ENCODE data around the gene ACIN1. TPM values are rescaled to one million over a fixed set of nuclear protein-coding genes. Genes with fewer than 3 reads are reported as not detected.

ACIN1 gene
- total RNA-seq, 2 experiments from 2014 or later, result 132 to 139 TPM

DNA sequence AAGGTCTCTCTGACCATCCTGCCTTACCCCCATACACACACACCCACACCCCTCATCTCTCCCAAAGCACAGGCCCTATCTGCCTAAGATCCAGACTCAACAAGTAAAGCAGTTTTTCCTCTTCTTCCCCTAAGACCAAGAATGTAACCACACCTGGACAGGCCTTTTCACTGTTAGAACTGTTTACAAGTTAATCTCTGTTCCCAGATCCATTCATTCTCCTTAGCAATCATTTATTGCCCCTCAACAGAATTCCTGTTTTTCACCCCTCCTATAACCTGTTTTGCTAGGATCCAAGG, 11.8 kb upstream of the ACIN1 start:
- POLR2A ChIA-PET, result interaction anchor here (1.7 kb wide), 1 partner anchor 12 kb away, joined by 3 read pairs; the partner anchor contains the start of genes ACIN1 and C14orf119
- no peak overlapping the region for H3K27ac Mint-ChIP-seq
- no peaks in the 10 kb centered on the region for H3K4me1 Mint-ChIP-seq (ENCODE audit: low read depth)
- no peak overlapping the region for H3K4me3 Mint-ChIP-seq
- DNase-seq (no peak), ATAC-seq (no peak)
- CTCF ChIA-PET, result interaction anchor here (1.0 to 1.7 kb wide), 3 partner anchors 9 to 38 kb away, joined by 3 to 6 read pairs (median 3); no protein-coding TSS in a partner anchor
- TF ChIP-seq, protein P1, sequence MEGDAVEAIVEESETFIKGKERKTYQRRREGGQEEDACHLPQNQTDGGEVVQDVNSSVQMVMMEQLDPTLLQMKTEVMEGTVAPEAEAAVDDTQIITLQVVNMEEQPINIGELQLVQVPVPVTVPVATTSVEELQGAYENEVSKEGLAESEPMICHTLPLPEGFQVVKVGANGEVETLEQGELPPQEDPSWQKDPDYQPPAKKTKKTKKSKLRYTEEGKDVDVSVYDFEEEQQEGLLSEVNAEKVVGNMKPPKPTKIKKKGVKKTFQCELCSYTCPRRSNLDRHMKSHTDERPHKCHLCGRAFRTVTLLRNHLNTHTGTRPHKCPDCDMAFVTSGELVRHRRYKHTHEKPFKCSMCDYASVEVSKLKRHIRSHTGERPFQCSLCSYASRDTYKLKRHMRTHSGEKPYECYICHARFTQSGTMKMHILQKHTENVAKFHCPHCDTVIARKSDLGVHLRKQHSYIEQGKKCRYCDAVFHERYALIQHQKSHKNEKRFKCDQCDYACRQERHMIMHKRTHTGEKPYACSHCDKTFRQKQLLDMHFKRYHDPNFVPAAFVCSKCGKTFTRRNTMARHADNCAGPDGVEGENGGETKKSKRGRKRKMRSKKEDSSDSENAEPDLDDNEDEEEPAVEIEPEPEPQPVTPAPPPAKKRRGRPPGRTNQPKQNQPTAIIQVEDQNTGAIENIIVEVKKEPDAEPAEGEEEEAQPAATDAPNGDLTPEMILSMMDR (IDR thresholded peaks at IDR 0.05), result no peak
- H3K27me3 Mint-ChIP-seq, result no peaks in the 10 kb centered on the region
- intact Hi-C loops (cut with micrococcal nuclease), result no loop called here
- no peaks in the 10 kb centered on the region for H3K9me3 Mint-ChIP-seq
- H3K36me3 Mint-ChIP-seq (ENCODE audit: low read depth), result no peaks in the 10 kb centered on the region

DNA sequence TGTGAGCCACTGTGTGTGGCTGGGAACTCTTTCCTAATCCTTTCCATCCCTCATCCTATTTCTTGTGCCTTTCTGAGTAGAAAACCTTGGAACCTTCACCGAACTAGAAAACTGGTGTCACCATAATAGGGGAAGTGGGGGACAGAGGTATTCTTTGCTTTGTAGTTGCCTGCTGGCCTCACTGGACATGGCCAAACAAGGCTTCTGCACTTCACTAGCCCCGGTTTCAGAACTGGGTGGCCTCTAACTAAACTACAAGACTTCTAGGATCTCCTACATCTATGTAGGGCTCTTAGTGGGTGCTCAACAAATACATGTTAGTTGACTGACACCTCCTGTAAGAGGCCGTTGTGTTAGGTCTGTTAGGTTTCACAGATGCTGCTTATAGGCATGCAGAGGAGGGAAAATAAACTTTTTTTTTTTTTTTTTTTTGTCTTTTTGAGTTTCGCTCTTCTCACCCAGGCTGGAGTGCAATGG, 10.4 kb upstream of the ACIN1 start:
- TF ChIP-seq, protein P1 (IDR thresholded peaks at IDR 0.05), result no peak
- Mint-ChIP-seq H3K9me3 (no peaks in the 10 kb centered on the region), H3K4me1 (ENCODE audit: low read depth) (no peaks in the 10 kb centered on the region), H3K27ac (no peak overlapping the region), H3K27me3 (no peaks in the 10 kb centered on the region), H3K4me3 (no peak overlapping the region), H3K36me3 (ENCODE audit: low read depth) (no peaks in the 10 kb centered on the region)
- CTCF ChIA-PET, result interaction anchor here (1.0 kb wide), 1 partner anchor 37 kb away, joined by 3 read pairs; no protein-coding TSS in a partner anchor
- POLR2A ChIA-PET, result no interaction called here
- intact Hi-C loops (cut with micrococcal nuclease), result no loop called here
- no peak for DNase-seq
- ATAC-seq, result no peak

DNA sequence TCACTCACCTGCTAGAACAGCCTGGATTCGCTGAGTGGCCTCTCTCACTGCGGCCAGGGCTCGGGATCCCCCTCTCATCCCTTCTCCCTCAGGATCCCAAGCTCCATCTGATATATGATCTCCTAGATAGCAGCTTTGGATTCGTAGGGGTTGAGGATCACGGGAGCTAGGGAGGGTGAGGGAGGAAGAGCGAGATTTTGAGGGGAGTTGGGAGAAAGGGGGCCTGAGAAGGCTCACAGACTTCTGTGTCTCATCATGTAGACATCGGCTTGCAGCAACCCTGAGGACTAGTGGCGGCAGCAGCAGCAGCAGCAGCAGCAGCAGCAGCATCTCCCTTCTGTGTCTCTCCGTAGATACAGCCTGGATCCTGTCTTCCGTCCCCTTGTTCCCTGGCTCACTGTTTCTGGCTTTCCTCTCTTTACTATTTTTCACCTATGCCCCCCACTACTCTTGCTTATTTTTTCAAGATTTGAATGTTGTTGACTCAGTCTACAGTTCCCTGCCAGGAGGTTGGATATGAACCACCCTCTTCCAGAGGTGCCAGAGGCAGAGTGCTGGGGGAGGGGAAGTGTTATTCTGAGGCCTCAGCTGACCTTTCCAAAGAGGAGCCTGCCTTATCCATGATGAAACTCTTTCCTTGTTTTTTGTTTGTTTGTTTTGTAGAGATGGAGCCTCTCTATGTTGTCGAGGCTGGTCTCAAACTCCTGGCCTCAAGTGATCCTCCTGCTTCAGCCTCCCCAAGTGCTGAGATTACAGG, 9.8 kb upstream of the ACIN1 start, which contains the start of gene CIROP:
Gene CIROP, minus strand, starts transcription at position 399 of the 757 bp plus-strand sequence. Its CDS starts 69 bp downstream, at position 330.
- no peaks in the 10 kb centered on the region for H3K4me1 Mint-ChIP-seq (ENCODE audit: low read depth)
- H3K4me3 Mint-ChIP-seq, result no peak within 1 kb of the TSS
- CTCF ChIA-PET, result interaction anchor here (1.0 to 6.5 kb wide), 2 partner anchors 16 to 36 kb away, joined by 3 to 32 read pairs; no protein-coding TSS in a partner anchor
- no peaks in the 10 kb centered on the region for H3K9me3 Mint-ChIP-seq
- POLR2A ChIA-PET, result interaction anchor here (0.7 kb wide), 1 partner anchor 214 kb away, joined by 4 read pairs; no protein-coding TSS in a partner anchor
- intact Hi-C loops (cut with micrococcal nuclease), result no loop called here
- DNase-seq, result no peak
- no peak for ATAC-seq
- no peaks in the 10 kb centered on the region for H3K27me3 Mint-ChIP-seq
- H3K27ac Mint-ChIP-seq, result no peak within 1 kb of the TSS
- no peaks in the 10 kb centered on the region for H3K36me3 Mint-ChIP-seq (ENCODE audit: low read depth)
- TF ChIP-seq, protein P1 (IDR thresholded peaks at IDR 0.05), result no peak

DNA sequence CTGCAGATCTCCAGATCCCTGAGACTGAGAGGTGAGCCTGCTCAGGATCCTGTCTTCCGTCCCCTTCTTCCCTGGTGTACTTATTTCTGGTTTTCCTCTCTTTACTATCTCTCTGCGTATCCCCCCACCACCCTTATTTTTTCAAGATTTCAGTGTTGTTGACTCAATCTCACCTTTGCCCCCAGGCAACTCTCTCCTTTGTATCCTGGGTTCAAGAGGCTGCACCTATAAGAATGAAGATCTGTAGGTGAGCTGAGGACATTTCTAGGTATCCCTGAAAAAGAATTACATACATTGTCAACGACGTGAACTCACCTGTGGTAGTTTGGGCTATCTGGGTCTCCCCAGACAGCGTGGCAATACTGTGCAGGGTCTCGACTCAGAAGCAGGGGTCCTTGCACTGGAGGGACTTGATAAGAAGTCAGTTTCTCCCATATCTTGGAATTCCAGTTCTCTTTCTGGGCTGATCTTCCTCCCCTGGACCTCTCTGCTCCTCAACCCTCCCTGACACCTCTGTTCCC, 9.2 kb upstream of the ACIN1 start:
- POLR2A ChIA-PET, result interaction anchor here (0.7 kb wide), 1 partner anchor 215 kb away, joined by 4 read pairs; no protein-coding TSS in a partner anchor
- Mint-ChIP-seq H3K27me3 (no peaks in the 10 kb centered on the region), H3K27ac (no peak overlapping the region), H3K9me3 (no peaks in the 10 kb centered on the region), H3K4me3 (no peak overlapping the region), H3K36me3 (ENCODE audit: low read depth) (peaks cover 2% of the 10 kb centered on the region), H3K4me1 (ENCODE audit: low read depth) (no peaks in the 10 kb centered on the region)
- CTCF ChIA-PET, result interaction anchor here (6.5 kb wide), 1 partner anchor 17 kb away, joined by 32 read pairs; no protein-coding TSS in a partner anchor
- intact Hi-C loops (cut with micrococcal nuclease), result no loop called here
- no peak for ATAC-seq
- TF ChIP-seq, protein P1 (IDR thresholded peaks at IDR 0.05), result no peak
- no peak for DNase-seq

DNA sequence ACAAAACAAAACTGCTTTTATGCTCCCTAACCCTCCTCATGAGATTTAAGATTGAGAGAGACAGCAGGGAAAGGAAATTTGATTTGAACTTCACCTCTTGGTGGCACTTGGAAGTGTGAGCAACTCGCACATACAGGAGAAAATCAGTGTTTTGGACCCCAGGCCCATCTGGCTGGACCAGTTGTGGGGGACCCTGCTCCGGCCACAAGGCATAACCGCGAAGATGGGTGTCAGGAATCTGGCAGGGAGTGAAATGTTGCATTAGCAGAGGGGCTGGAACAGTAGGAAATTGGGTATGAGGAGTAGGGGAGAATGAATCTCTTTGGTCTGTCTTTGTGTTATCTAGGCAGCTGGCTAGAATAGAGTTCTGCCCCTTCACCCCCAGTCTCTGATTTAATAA, 8.6 kb upstream of the ACIN1 start:
- ATAC-seq (no peak), DNase-seq (no peak)
- no peaks in the 10 kb centered on the region for H3K27me3 Mint-ChIP-seq
- no peak overlapping the region for H3K27ac Mint-ChIP-seq
- ChIA-PET CTCF (interaction anchor here (1.7 to 6.5 kb wide), 2 partner anchors 8 to 17 kb away, joined by 4 to 32 read pairs; no protein-coding TSS in a partner anchor), POLR2A (no interaction called here)
- TF ChIP-seq, protein P1 (IDR thresholded peaks at IDR 0.05), result no peak
- intact Hi-C loops (cut with micrococcal nuclease), result no loop called here
- H3K9me3 Mint-ChIP-seq, result no peaks in the 10 kb centered on the region
- no peaks in the 10 kb centered on the region for H3K4me1 Mint-ChIP-seq (ENCODE audit: low read depth)
- no peak overlapping the region for H3K4me3 Mint-ChIP-seq
- peaks cover 8% of the 10 kb centered on the region for H3K36me3 Mint-ChIP-seq (ENCODE audit: low read depth)

All from activated CD8-positive, alpha-beta T cell treated with anti-CD3 and anti-CD28 coated beads for 36 hours (primary cell).